ENCODE data around the gene MAPK8. TPM values are rescaled to one million over a fixed set of nuclear protein-coding genes. Genes with fewer than 3 reads are reported as not detected.

The MAPK8 gene
- total and polyA plus RNA-seq, 2 of the 4 experiments (the other 2 are of a cell fraction), result 41.5 to 54.7 TPM

DNA sequence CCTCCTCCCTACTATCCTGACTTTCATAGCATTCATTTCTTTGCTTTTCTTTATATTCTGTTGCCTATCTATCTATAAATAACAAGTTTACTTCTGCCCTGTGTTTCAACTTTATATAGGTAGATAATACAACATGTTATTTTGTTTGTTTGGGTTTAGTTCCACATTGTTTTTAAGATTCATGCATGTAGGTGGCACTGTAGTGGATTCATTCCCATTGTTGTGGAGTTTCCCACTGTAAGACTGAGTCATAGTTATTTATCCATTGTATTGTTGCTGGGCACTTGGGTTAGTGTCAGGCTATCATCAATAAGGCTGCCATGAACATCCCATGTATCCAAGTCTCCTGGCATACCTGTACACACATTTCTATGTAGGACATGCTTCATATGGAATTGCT, 170.7 kb downstream of the MAPK8 start:
- no peak for DNase-seq
- dilution Hi-C loops (cut with HindIII; ENCODE audit: low sequenced_read_pairs, unreplicated experiment) (no loop called here), intact Hi-C loops (cut with micrococcal nuclease) (no loop called here), in situ Hi-C loops (cut with MboI; ENCODE audit: low sequenced_read_pairs) (no loop called here)
- Histone ChIP-seq H3K18ac (ENCODE audit: low read depth, low read length) (no peak overlapping the region), H4K8ac (ENCODE audit: low read depth in 2 of 2, low read length in 2 of 2) (no peak overlapping the region), H2AFZ (replicated peaks; ENCODE audit: low read length, poor library complexity) (no peak overlapping the region), H2BK20ac (ENCODE audit: low read depth, low read length) (no peak overlapping the region), H3K23ac (ENCODE audit: low read depth, low read length) (no peak overlapping the region), H3K79me1 (ENCODE audit: low read depth in 1 of 2, low read length in 2 of 2) (peaks cover 24 to 79% of the 10 kb centered on the region in 2 experiments; a peak in 3 of 4 replicates), H2AK5ac (ENCODE audit: low read depth, low read length) (no peak overlapping the region), H2BK120ac (ENCODE audit: low read depth, low read length) (no peak overlapping the region), H3K9me1 (ENCODE audit: insufficient read depth, low read length) (peaks cover 15% of the 10 kb centered on the region; the same call in 1 of the 2 replicates), H3K4me3 (ENCODE audit: insufficient read depth, low read depth, low read length) (no peak overlapping the region), H3K4me1 (ENCODE audit: control insufficient read depth, insufficient read depth, low read length) (no peaks in the 10 kb centered on the region), H4K5ac (ENCODE audit: low read depth, low read length) (no peak overlapping the region), H3K36me3 (ENCODE audit: control insufficient read depth, insufficient read depth, low read length) (peaks cover 5% of the 10 kb centered on the region), H4K20me1 (ENCODE audit: insufficient read depth, low read length) (peaks cover 15% of the 10 kb centered on the region; the same call in 1 of the 2 replicates), H3K56ac (ENCODE audit: extremely low read depth, insufficient read depth, low read length) (no peak overlapping the region), H3K27me3 (ENCODE audit: control insufficient read depth, insufficient read depth, low read length) (no peaks in the 10 kb centered on the region), H2BK15ac (ENCODE audit: low read depth, low read length) (no peak overlapping the region), H3K9ac (ENCODE audit: low read depth, low read length) (no peak overlapping the region), H3K4me2 (ENCODE audit: low read depth, low read length) (no peak overlapping the region), H3K14ac (replicated peaks; ENCODE audit: low read depth, low read length) (no peak overlapping the region), H3K4ac (ENCODE audit: low read depth, low read length) (no peak overlapping the region), H2AK9ac (replicated peaks; ENCODE audit: low read depth, low read length, poor library complexity) (no peak overlapping the region), H2BK5ac (ENCODE audit: low read depth, low read length, poor library complexity, severe bottlenecking) (no peak overlapping the region), H3K27ac (ENCODE audit: insufficient read depth, low read length) (no peak overlapping the region), H3K9me3 (ENCODE audit: control insufficient read depth, insufficient read depth, low read length) (no peaks in the 10 kb centered on the region), H4K91ac (ENCODE audit: insufficient read depth, low read depth, low read length) (no peak overlapping the region)
- TF ChIP-seq SMC3 (IDR thresholded peaks at IDR 0.05; ENCODE audit: low read depth, low read length) (no peak), CEBPB (IDR thresholded peaks at IDR 0.05; ENCODE audit: low read depth, low read length) (no peak), BHLHE40 (IDR thresholded peaks at IDR 0.05; ENCODE audit: low read depth, low read length) (no peak), MAFK (IDR thresholded peaks at IDR 0.05; ENCODE audit: low read depth, low read length) (no peak), POLR2A (IDR thresholded peaks at IDR 0.05; ENCODE audit: low read depth, low read length) (no peak), RCOR1 (IDR thresholded peaks at IDR 0.05; ENCODE audit: insufficient replicate concordance, low read length) (no peak), CHD1 (IDR thresholded peaks at IDR 0.05; ENCODE audit: low read depth, low read length) (no peak), NFE2L2 (IDR thresholded peaks at IDR 0.05; ENCODE audit: low read depth, low read length) (no peak), RFX5 (IDR thresholded peaks at IDR 0.05; ENCODE audit: low read depth, low read length) (no peak), MXI1 (IDR thresholded peaks at IDR 0.05; ENCODE audit: borderline replicate concordance, low read depth, low read length) (no peak)
- TF ChIP-seq, protein P1, sequence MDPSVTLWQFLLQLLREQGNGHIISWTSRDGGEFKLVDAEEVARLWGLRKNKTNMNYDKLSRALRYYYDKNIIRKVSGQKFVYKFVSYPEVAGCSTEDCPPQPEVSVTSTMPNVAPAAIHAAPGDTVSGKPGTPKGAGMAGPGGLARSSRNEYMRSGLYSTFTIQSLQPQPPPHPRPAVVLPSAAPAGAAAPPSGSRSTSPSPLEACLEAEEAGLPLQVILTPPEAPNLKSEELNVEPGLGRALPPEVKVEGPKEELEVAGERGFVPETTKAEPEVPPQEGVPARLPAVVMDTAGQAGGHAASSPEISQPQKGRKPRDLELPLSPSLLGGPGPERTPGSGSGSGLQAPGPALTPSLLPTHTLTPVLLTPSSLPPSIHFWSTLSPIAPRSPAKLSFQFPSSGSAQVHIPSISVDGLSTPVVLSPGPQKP (IDR thresholded peaks at IDR 0.05; ENCODE audit: borderline replicate concordance, low read depth, low read length), result no peak
- TF ChIP-seq, protein P2, sequence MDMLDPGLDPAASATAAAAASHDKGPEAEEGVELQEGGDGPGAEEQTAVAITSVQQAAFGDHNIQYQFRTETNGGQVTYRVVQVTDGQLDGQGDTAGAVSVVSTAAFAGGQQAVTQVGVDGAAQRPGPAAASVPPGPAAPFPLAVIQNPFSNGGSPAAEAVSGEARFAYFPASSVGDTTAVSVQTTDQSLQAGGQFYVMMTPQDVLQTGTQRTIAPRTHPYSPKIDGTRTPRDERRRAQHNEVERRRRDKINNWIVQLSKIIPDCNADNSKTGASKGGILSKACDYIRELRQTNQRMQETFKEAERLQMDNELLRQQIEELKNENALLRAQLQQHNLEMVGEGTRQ (IDR thresholded peaks at IDR 0.05; ENCODE audit: low read depth, low read length), result no peak
- no peak for ATAC-seq (ENCODE audit: low read depth)
- BruUV-seq (replicated peaks), result no TSS peak
- ChIA-PET POLR2A (ENCODE audit: unreplicated experiment) (no interaction called here), CTCF (no interaction called here)

Measured in IMR-90 (cell line).